Colon (tissue), 2 donors: ENCODE data around the gene ESR1.
"Not testable (repeated sequence)": the region's sequence is repeated elsewhere in the genome, so short reads cannot be mapped to it uniquely, and the experiment has no call there.

Experiments
- FAIRE-seq: peaks from 2 replicates; lab custom pipeline; 2012; peaks lifted over from hg19 to GRCh38; lab: Jason Lieb, UNC
- donor health status: control.
- donor health status: control.

Gene ESR1

DNA sequence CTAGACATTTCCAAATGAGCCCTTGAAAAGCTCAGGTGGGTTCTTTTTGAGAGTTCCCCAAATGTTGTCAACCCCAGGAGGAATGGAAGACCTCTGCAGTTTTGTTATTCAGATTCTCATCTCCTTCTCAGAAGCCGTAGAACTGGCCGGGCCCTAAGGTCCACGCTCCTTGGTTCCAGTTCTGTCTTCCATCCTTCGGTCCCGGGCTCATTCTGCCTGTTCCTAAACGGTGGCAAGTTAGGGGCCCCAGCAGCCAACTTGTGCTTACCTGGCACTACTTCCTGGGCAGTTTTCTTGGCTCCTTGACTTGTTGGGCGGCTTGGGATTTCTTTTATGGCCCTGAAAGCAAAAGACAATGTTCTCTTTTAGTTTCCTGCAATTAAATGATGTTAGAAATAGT is 6.4 kb downstream of the ESR1 start:
- FAIRE-seq = no peak

DNA sequence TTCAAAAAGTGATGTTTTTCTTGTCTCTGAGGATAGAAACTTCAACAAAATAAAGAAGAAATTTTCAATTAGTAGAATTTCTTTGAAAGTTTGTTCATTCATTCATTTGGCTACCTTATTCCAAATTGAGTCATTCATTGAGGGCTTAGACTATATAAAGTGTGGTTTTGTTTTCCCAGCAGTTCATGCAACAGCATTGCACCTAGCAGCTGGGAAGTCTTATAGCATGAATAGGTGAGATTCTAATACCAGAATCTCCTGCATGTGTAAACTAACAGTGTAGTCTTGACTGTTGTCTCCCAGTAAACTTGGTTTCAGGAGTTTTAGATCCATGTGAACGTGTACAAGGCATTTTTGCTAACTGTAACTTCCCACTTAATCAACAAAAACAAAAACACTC is 7.1 kb downstream of the ESR1 start:
- no peak for FAIRE-seq

DNA sequence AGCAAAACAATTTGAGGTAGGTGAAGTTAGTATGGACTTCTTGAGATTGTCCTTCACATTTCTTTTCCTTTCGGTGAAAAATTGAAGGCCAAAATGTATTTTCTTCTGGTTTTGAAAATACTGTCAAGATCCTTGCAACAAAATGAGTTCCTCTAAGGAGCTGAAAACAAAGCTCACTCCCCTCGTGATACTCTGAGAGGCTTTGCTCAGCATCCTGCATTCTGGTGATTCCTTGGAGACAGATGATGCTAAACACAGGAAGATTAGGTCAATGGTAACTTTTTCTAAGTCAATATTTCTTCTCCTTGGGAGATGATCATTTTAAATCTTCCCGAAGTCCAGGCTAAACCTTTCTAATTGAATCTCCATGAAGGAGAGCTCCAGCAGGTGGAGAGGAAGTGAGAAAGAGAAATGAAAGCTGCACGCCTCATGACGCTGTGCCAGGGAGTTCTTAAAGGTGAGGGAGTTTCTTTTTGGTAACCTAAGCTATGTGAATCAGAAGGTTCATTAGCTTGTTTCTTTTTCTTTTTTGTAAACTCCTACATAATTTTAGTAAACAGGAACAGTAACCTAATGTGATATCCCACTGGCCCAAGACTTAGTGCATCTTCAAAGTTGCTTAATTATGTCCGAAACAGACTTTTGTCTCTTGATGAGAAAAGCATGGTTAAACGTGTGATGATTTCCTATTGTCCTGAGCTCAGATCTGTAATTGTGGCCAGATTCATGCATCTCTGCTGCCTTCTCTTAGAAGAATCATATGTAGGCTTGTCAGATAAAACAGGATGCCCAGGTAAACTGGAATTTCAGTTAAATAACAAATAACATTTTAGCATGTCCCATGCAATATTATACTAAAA is 15.0 kb downstream of the ESR1 start:
- FAIRE-seq = no peak

DNA sequence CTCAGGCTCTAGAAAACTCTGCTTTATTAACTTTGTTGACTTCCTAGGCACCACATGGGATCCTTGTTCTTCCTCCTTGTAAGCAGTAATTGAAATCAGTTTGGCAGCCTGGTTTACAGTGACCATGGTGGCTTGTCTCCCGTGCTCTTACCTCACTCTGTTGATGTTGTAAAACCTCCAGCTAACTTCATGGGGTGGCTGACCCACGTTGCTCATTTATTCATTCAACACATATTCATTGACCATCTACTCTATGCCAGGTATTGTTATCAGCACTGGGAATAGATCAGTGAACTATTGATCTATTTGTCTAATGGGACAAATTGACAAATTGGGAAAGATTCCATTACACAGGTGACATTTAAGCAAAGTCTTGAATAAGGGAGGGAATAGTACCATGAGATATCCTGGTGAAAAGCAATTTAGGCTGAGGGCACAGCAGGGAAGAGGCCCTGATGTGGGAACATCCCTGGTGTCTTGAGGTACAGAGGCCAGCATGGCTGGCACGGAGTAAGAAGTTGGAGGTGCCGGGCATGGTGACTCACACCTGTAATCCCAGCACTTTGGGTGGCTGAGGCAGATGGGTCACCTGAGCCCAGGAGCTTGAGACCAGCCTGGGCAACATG is 19.1 kb downstream of the ESR1 start:
- FAIRE-seq = no peak

DNA sequence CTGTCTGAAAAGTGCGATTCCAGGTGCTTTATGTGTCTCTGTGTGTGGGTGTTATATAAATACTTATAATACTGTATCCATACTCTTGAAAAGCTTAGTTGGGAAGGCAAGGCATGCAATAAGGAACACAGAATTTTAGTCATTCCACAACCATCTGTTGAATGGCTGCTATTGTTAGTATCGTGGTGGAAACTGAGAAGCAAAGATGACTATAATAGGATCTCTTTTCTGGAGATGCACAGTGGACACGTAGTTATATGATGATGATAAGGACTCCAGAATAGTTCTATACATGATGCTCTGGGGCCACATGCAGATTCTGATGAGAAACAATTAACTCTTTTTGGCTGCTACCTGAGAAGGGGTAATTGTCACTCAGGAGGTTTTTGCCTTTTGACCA is 25.2 kb downstream of the ESR1 start:
- no peak for FAIRE-seq

DNA sequence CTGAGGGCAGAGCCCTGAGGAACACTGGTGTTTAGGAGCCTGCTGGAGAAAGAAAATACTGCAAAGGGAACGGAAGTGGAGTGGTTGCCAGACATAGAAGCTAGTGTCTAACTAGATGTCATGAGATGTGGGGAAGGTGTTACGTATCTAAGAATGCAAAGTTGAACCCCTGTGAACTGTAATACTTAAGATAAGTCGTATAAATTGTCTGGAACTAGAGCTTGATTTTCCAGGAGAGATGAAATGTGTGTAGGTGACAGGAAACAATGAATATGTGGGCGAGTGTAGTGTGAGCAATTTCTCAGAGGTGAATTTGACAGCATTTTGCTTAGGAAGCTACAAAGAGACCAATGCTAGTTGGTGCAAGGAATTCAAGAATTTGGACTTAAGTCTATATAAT is 27.9 kb downstream of the ESR1 start:
- FAIRE-seq = no peak

DNA sequence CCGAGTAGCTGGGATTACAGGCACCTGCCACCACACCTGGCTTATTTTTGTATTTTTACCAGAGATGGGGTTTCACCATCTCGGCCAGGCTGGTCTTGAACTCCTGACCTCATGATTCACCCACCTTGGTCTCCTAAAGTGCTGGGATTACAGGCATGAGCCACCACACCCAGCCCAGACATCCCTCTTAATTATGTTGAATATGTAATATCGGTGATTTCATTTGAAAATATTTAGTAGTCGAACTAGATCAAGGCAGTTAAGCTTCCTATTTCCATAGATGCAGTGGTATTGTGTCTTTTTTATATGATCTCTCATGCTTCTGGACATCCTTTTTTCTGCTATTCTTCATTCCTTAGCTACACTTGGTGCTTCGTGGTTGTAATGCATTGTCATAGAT is 29.7 kb downstream of the ESR1 start:
- no peak for FAIRE-seq

DNA sequence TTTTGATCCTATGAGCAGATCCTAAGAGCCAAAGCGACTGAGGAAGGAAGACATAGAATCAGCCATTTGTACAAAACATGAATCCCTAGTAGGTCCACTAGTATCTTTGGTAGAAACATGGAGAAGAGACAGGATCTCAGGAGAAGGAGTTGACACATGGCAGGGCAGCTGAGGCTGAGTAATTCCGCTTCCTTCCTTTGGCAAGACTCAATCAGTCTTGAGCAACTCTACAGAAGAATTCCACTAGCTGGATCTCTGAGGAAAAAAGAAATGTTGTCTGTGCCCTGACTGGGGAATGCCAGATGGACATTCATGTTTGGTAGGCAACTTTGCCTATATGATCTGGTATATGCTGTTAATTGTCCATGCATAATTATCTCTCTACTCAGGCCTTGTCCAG is 35.3 kb downstream of the ESR1 start:
- FAIRE-seq = no peak

DNA sequence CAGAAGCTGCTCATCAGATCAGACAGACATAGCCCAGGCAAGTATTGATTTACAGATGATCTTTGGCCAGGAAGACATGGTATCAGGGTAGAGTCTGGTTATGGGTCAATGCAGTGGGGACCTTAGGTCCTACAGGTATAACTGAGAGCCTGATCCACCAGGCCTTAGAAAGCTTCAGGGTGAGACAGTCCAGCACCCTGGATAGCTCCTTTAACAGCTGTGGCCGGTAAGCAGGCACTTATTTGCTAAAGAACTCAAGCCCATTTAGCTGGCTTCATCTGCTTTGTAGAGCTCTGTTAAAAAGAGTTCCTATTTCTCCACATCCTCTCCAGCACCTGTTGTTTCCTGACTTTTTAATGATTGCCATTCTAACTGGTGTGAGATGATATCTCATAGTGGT is 39.6 kb downstream of the ESR1 start:
- FAIRE-seq = no peak

DNA sequence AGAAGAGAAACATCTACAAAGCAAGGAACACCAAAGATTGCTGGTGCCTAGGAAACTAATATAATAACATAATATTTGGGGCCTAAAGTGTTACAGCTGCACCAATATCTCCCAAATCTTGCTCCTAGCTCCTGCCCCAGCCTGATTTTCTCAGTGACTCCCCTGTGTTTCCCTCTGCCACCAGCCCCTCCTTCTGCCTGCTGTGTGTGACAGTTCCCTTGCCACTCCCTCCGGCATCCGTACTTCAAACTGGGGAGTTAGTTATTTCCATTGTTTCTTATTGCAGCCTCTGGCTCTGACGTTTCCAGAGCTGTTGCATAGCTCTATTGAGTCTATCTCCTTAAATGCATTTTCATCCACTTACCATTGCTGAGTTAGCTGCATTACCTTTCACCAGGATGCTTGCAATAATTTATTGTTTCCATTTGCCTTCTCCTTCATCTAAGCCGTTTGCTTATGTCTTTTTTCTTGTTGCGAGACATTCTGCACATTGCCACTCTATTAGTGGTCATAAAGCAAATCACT is 43.1 kb downstream of the ESR1 start:
- FAIRE-seq = no peak

DNA sequence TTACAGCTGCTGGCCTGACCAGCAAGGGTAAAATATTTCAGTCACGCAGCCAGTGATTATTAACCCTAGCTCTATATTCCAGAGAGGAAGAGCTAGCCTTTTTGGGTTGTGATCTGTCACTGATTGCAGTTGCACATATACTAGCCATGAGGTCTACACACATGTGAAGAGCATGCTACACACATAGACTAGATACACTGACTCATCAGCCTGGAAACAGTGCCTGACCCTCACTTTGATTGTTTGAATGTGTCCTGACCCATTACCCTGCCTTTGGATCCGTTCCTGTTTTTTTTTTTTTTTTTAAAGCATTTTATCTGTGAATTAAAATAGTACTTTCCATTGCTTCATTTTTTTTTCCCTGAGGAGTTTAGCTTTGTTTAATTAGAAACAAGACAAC is 50.8 kb downstream of the ESR1 start:
- FAIRE-seq = no peak

DNA sequence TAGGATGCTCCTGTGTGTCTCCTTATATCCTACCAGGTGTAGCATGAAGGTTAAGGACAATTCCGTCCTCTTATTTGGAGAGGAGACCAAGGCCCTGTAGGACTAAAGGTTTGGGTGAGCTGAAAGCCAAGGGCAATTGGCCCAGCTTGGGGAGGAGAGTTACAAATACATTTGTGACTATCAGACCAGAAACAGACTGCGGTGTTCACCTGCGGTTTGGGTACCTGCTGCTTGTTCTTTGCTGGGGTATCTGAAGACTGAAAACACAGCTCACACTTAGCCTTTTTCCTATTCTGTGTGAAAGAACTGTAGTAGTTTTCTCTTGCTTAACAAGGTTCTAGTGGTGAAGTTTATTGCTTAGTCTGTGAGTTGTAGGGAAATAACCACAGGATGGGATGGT is 55.0 kb downstream of the ESR1 start:
- no peak for FAIRE-seq

DNA sequence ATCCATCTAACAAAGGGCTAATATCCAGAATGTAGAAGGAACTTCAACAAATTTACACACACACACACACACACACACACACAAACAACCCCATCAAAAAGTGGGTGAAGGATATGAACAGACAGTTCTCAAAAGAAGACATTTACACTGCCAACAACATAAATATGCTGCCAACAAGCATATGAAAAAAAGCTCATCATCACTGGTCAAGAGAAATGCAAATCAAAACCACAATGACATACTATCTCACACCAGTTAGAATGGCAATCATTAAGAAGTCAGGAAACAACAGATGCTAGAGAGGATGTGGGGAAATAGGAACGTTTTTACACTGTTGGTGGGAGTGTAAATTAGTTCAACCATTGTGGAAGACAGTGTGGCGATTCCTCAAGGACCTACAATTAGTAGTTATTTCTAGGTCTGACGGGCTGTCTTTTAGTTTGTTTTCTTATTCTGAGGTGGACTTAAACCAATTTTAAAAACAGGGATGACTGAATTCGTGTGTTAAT is 59.9 kb downstream of the ESR1 start:
- not testable (repeated sequence) for FAIRE-seq

DNA sequence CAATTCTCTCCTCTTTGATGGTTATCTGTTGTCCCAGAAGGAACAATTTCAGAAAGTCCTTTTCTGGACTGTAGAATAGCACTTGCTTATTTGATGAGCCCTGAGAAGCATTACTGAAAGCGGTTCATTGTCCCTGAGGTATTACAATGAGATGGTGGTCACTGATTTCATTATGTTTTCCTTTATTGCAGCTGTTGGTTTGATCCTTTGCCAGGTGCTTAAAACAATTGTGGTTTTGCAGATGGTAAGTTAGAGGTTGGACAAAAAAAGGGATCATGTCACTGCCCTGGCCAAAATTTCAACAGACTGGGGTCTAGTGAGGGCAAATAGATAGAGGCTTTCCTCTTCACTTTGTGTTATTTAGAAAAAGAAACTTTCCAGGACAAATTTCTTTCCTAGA is 61.9 kb downstream of the ESR1 start:
- no peak for FAIRE-seq

DNA sequence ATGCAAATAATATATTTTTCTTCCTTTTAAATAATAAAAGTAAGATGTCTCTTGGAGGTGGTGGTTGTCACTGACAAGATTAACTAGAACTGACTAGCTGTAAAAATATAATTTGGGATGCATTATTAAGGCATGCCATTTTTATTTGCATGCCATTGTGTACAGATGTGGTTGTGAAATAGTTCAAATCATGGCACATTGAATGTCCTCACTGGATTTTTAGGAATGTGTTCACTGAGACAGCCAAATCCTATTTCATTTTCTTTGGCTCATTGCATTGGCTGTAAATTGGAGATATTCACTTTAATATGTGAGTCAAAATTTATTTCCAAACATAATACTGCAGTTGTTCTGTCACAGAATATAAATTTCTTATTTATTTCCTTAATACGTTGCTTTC is 62.3 kb downstream of the ESR1 start:
- FAIRE-seq = no peak

DNA sequence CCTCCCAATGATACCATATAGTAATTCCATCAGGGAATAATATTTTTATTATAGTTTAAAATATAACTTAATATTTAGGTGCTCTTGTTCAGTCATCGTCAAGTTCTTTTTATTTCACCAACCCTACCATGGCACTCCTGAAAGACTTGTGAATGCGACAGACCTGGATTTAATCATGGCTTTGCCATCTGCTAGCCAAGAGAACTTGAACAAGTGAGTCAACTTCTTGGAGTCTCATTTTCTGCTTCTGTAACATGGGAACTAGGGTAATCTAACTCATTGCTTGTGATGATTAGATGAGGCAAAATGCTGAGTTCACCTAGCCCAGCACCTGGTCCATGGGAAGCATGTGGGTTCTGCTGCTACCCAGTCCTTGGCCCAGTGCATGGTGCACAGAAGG is 62.9 kb downstream of the ESR1 start:
- no peak for FAIRE-seq

DNA sequence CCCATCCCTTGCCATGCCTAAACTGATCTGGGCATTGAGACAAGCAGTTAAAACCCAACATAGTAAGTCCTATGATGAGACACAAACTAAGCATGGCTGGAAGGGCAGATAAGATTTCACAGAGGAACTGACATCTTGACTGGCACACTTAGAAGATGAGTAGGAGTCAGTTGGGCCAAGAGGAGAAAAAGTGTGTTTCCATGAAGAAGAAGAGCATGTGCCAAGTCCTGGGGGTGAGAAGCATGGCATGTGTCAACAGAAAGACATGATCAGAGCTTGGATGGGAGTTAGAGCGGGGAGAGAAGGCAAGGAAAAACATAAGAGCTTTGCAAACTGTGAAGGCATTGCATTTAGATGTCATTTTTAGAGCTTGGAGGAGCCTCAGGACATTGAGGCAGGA is 68.0 kb downstream of the ESR1 start:
- no peak for FAIRE-seq

DNA sequence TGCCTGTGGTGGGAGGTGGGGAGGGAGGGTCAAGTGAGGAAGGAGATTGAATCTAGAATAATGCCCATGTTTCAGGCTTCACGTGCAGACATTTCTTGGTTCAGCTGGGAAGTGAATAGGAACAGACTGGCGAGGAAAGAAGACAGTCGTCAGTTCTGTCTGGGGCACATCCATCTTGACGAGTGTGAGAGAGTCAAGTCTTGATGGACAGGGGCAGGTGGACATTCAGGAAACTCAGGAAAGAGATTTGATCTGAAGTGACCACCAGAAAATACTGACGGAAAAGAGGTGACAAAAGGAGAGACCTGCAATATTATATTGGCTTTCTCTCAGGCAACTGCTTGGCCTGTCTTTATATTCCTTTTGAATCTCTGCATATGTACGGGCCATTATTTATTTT is 68.6 kb downstream of the ESR1 start:
- FAIRE-seq = no peak

DNA sequence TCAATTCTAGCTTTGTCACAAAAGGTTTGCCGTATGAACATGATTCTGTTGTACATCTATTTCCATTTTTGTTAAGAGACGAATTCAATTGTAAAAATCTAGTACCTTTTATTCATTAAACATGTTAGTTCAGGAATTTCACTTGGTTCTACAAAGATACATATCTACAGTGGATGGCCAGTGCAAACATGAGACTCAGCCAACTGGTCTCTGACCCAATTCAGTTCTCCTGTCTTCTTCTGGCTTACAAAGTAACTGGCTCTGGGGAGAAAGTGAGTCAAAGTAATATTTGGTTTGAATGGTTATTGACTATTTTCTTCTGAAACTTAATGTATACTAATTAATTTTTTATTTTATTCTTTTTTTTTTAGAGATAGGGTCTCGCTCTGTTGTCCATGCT is 70.0 kb downstream of the ESR1 start:
- no peak for FAIRE-seq

DNA sequence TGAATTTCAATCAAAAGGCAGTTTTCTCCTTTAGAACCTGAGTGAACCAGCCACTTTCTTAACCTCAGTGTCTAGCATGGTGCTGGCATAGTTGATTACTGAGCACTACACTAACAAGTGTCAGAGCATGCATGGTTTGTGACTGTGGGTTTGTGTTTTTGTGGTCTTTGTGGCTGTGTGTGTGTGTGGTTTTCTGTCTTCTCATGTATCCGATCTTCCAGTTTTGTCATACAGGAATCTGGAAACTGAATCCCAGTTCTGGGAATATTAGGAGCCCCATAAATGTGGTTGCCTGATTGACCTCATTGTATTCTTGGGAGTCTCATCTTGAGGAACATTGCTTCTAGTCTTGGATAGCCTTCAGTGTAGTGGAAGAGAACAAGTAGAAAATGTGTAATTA is 73.7 kb downstream of the ESR1 start:
- no peak for FAIRE-seq

DNA sequence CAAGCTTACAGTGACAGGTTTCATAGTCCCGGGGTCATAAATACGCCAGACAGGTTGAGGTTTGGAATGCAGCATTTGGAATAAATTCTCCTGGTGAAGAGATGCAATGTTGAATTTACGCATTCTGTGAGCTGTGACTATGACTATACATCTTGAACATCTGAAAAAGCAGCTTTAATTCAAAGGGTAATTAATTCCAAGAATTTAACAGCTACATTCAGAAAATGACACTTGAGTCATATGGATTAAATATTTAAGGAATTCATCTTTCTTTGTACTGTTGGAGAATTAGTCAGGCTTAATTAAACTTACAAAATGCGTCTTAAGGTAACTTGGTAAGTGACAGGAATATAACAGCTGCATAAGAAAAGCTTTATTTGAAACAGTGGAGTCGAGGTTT is 74.7 kb downstream of the ESR1 start:
- FAIRE-seq = no peak

DNA sequence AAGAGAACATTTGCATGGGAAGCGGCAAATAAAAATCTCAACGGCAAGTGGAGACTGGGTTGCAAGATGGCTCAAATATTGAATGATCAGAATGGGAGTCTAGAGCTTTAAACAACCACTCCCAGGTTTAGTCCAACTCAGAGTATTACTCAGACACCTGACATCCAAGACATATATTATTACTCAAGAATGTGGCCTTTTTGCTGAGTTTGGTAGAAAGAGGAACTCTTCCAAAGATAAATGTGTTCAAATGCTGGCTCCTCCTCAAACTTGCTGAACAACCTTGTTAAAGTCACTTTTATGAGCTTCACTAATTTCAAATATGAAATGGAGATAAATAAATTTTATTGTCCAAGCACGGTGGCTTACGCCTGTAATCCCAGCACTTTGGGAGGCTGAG is 77.8 kb downstream of the ESR1 start:
- FAIRE-seq = no peak

DNA sequence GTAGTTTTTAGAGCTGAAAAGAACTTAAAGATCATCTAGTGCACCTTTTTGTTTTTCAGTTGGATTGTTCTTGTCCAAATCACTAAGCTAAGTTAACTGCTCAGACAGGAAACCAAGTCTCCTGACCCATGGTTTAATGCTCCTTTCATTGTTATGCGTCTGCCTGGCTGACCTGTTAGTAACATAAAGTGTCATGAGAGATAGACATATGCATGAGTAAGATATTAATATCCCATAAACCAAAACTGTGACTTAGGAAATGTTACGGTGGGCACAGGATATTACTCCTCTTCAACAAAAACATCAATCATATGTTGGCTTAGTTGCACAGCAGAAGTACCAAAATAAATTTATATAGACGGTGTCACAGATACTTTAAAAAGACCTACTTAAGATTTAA is 84.0 kb downstream of the ESR1 start:
- no peak for FAIRE-seq

DNA sequence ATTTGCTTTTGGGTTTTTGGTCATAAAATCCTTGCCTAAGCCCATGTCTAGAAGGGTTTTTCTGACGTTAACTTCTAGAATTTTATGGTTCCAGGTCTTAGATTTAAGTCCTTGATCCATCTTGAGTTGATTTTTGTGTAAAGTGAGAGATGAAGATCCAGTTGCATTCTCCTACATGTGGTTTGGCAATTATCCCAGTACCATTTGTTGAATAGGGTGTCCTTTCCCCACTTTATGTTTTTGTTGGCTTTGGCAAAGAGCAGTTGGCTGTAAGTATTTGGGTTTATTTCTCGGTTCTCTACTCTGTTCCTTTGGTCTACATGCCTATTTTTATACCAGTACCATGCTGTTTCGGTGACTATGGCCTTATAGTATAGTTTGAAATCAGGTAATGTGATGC is 86.9 kb downstream of the ESR1 start:
- FAIRE-seq = not testable (repeated sequence)
